ENCODE measurements around the gene TMEM221.

TMEM221 gene

GRCh38 chr19:17445526-17446165 is 2.8 kb downstream of the TMEM221 start:
- no peak for DNase-seq (ENCODE audit: low read depth in 2 of 3, low spot score in 1 of 3)

DNA sequence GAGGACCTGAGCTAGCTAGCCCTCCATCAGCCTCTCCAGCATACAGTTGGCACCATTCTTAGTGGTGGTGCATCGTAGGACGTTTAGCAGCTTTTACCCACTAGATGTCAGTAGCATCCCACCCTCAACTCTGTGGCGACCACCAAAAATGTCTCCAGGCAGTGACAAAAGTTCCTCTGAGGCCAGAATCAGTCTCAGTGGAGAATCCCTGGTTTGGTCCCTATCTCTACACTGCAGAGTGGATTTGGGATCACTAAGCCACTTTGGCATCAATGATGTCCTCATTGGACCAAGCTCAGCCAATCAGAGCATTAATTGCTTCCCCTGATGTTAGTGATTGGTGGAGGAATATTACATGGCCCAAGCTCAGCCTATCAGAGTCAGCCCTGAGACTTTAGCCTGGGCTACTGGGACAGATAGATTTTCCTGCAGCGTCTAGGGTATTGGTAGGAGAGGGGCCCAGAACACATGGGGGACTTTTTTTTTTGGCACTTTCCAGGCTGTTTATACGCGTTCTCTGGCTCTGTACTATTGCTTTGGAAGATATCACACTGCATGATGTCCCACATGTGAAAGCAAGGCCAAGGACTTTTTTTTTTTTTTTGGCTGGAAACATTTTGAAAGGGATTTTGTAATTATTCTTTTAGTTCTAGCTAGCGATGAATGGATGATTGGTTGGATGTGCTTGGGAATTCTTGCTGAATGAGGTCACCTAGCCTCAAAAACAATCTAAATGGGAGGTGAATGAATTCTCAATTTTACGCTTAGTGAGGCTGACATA is 7.0 kb downstream of the TMEM221 start:
- no peak for DNase-seq (ENCODE audit: low read depth in 2 of 3, low spot score in 1 of 3)

DNA sequence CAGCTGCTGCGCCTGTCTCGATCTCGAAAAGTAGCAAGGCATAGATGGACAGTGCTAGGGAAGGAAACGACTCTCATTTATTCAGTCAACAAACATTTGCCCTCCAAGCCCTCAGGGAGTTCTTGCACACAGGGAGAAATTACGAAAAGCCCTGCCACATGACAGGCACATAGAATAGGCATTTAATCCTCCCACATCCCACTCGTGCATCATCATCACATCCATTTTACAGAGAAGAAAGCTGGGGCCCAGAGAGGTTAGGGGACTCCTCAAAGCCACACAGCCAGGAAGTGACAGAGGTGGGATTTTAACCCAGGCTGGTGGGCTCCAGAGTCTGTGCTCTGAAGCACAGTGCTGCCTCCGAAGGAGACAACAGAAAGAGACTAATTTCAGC is 11.6 kb downstream of the TMEM221 start:
- DNase-seq (ENCODE audit: low read depth in 2 of 3, low spot score in 1 of 3), result no peak

DNA sequence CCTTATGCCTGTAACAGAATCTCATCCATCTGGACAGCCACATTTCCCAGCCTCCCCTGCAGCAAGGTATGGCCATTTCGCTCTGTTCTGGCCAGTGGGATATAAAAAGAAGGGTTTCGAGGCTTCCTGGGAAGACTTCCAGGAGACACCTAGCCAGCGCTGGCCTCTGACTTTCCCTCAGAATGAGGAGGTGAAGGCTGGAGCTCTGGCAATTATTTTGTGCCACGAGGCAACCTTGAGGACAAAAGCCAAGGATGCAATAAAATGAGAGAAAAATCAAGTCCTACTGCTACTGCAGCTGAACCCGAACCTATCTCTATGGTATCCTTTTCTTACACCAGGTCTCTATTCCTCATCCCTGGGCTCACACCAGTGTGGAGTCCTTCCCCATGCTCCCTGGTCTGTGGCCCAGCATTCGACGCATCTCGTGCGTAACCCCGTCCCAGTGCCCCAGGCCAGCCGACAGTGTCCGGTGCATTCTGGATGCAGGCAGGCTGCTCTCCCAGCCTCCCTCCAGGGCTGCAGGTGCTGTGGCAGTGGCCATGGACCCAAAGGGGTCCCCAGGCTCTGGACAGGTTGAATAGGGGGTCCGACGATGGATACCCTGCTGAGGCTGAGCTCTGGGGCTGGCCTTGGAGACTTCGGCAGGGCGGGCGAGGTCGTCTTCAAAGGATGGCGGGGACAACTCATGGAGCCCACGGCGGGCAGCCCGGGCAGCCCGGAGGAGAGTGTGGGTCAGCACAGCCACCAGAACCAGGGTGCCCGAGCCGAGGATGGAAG is 12.2 kb downstream of the TMEM221 start:
- no peak for DNase-seq (ENCODE audit: low read depth in 2 of 3, low spot score in 1 of 3)

- DNase-seq (ENCODE audit: low read depth in 2 of 3, low spot score in 1 of 3), result no peak
These were observed 13.2 kb downstream of the TMEM221 start for GRCh38 chr19:17435218-17435617.

DNA sequence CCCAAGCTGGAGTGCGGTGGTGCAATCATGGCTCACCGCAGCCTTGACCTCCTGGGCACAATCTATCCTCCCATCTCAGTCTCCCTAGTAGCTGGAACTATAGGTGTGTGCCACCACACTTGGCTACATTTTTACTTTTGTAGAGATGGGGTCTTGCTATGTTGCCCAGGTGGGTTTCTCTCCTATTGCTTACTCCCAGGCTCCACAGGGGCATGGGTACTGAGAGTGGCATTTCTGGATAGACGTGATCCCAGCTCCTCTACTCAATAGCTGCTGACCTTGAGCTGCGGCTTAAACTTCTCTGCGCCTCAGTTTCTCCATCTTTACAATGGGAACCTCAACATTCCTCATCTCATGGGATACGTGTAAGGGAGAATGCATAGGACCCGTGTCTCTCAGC is 17.1 kb downstream of the TMEM221 start:
- no peak for DNase-seq (ENCODE audit: low read depth in 2 of 3, low spot score in 1 of 3)

- no peak for DNase-seq (ENCODE audit: low read depth in 2 of 3, low spot score in 1 of 3)
These were observed 18.8 kb downstream of the TMEM221 start for GRCh38 chr19:17429641-17430113.

DNA sequence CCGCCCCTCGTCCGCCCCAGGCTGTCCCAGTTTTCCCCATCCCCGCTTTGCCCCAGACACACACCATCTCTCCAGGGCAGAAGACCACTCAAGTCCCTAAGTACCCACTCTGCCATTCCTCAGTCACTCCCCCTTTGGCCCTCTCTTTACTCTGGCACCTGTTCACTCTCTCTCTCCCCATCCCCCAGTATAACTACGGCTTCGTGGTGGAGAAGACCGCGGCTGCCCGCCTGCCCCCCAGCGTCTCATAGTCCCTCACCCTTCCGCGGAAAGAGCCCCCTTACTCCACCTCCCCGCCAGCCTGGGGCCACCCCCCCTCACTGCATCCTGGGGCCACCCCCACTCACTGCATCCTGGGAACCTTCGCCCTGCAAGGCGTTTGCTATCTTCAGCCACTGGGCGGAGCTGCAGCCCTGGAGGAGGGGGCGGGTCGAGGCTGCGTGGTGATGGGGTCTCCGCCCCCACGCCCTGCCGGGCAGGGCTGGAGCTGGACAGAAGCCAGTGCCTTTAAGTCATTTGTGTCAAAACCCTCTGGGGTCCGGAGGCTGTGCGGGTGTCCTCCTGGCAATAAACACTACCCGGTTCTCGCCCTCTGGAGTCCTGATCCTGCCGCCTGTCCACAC is 23.6 kb downstream of the TMEM221 start:
- DNase-seq (ENCODE audit: low read depth in 2 of 3, low spot score in 1 of 3), result no peak

GRCh38 chr19:17423429-17424208 is 24.8 kb downstream of the TMEM221 start:
- no peak for DNase-seq (ENCODE audit: low read depth in 2 of 3, low spot score in 1 of 3)

DNA sequence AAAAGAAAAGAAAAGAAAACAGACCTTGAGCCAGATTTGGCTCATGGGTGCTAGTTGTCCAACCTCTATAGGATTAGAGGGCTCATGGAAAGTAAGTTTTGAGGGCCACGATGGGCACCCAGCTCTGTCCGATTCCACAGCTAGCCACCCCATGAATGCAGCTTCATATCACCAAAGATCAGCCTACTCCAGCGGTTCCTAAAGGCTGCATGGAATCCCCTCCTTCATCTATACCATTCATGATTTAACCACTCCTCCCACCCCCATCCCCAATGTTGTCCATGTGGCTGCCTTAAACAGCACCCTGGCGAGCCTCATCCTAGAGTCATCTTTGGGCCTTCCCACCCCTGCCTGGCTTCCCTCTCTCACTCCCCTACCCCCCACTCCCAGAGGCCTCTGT is 26.5 kb downstream of the TMEM221 start:
- no peak for DNase-seq (ENCODE audit: low read depth in 2 of 3, low spot score in 1 of 3)

DNA sequence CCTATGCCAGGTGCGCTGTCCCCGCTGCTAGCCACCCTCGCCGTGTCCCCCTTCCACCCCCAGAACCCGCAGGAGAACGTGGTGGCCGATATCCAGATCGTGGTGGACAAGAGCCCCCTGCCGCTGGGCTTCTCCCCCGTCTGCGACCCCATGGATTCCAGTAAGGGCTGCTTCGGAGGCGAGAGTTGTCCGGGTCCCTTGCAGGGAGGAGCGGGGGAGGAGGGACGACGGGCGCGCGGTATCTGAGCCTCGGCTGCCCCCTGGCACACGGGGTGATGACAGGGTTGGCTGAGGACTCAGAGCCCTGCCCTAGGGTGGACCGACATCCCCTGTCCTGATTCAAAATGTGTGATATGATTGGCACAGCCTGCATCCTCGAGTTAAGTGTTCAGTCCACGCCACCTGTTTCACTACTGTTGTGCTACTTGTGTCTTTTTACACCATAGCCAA is 28.0 kb downstream of the TMEM221 start:
- peak in 1 of 3 donors; percentile 6 for DNase-seq (ENCODE audit: low read depth in 2 of 3, low spot score in 1 of 3)

GRCh38 chr19:17419621-17420474 is 28.6 kb downstream of the TMEM221 start, which contains the start of gene MVB12A:
TSS of gene MVB12A (plus strand) at chr19:17420047. CDS start at chr19:17420136, 89 bp downstream.
- peak; percentile 87 to 94 (median 94) for DNase-seq (ENCODE audit: low read depth in 2 of 3, low spot score in 1 of 3)

DNA sequence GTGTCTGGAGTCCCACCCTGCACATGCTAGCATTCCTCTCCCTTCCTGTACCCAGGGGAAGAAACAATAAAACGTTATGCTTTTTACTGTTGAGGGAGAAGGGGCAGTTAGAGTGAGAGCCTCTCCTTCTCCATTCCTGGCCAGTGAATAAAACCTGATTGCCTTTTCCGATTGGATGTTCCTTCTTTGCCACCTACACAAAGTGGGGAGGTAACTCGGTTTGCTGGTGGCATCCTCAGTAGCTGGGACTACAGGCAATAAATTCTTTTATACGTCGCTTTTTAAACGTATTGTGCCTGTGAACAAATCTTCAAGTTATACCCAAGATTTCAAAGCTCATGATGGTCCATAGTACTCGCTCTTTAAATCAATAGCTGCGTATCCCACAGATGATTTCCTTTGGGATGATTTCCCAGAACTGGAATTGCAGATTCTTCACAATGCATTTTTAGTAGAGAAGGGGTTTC is 29.3 kb downstream of the TMEM221 start:
- DNase-seq (ENCODE audit: low read depth in 2 of 3, low spot score in 1 of 3), result no peak

DNA sequence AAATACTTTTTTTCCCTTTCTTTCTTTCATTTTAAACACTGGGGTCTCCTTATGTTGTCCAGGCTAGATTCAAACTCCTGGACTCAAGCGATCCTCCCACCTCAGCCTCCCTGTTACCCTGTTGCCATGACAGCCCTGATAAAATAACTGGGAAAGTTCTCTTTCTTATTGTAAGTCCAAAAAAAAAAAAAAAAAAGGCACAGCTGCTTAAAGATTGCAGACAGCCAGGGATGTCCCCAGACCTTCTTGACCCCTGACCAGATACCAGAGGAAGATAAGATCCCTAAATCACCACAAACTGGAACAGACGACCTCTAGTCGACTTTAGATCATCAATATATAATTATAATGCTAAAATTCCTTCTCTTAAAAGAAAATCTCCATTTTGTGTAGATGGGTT is 29.8 kb downstream of the TMEM221 start:
- no peak for DNase-seq (ENCODE audit: low read depth in 2 of 3, low spot score in 1 of 3)

DNA sequence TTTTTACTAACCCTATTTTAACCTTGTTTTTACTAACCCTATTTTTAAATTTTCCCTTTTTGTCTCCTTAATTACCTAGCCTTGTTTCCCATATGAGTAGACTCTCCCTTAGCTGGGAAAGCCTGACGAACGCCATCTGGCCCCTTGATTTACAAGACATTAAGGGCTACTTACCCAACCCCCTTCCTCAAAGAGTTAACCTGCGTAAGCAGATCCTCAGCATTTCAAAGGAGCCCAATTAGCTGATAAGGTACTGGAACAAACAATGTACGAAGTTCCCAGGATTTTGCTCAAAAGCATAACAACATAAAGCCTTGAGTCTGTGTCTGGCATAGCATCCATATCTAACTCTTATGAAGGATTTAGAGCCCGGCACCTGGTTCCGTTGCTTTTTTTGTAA is 33.3 kb downstream of the TMEM221 start:
- no peak for DNase-seq (ENCODE audit: low read depth in 2 of 3, low spot score in 1 of 3)

DNA sequence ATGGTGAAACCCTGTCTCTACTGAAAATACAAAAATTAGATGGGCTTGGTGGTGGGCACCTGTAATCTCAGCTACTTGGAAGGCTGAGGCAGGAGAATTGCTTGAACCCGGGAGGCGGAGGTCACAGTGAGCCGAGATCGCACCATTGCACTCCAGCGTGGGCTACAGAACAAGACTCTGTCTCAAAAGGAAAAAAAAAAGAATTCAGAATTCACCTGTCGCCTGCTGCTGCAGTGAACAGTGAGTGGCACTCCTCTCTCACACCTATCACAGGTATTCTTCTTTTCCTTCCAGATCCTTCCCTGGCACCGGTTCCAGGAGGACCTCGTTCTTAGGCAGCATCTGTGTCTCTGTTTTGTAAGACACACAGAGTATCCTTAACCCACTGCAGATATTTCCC is 34.4 kb downstream of the TMEM221 start:
- no peak for DNase-seq (ENCODE audit: low read depth in 2 of 3, low spot score in 1 of 3)

DNA sequence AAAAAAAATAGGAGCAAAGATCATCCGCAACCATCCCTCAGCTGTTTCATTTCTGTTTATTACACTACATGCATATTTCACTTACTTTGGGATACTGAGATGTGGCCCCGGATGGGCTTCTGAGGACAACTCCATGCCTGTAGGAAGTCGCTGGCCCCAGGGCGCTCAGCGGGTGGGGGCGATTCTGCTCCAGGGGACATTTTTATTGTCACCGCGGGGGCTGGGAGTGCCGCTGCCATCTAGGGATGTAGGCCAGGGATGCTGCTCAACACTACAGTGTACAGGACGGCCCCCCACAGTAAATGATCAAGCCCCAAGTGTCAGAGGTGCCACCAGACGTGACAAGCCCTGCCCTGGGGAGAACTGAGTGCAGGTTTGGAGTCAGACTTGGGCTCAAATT is 36.7 kb downstream of the TMEM221 start:
- no peak for DNase-seq (ENCODE audit: low read depth in 2 of 3, low spot score in 1 of 3)

- no peak for DNase-seq (ENCODE audit: low read depth in 2 of 3, low spot score in 1 of 3)
These were observed 38.5 kb downstream of the TMEM221 start for GRCh38 chr19:17409990-17410389.

- no peak for DNase-seq (ENCODE audit: low read depth in 2 of 3, low spot score in 1 of 3)
These were observed 41.6 kb downstream of the TMEM221 start for GRCh38 chr19:17406887-17407196.
